Liver (tissue), 3 donors: Measurements from ENCODE around the gene COL23A1.

Experiments used
- FOXA1 ChIP-seq: IDR thresholded peaks from 2 replicates; pipeline ENCODE4 v1.6.1; 2016; ENCODE audit warnings: antibody characterized with exemption
- GABPA ChIP-seq, 2 donors: IDR thresholded peaks in 1 of 2; conservative IDR thresholded peaks in 1 of 2; 2 replicates each; pipeline ENCODE4 v1.6.1; 2016; ENCODE audit warnings: antibody characterized with exemption in 2 of 2, mild to moderate bottlenecking in 1 of 2, moderate library complexity in 1 of 2
- JUND ChIP-seq, 2 donors: IDR thresholded peaks; 2 replicates each; pipeline ENCODE4 v1.6.1; 2016; ENCODE audit warnings: antibody characterized with exemption in 2 of 2
- NR2F2 ChIP-seq: IDR thresholded peaks from 2 replicates; pipeline ENCODE4 v1.6.1; 2016; ENCODE audit warnings: antibody characterized with exemption
- RAD21 ChIP-seq, 2 donors: IDR thresholded peaks; 2 replicates each; pipeline ENCODE4 v1.6.1; 2016; ENCODE audit warnings: antibody characterized with exemption in 2 of 2, mild to moderate bottlenecking in 2 of 2
- SP1 ChIP-seq: IDR thresholded peaks from 2 replicates; pipeline ENCODE4 v1.6.1; 2018; ENCODE audit warnings: antibody characterized with exemption, mild to moderate bottlenecking
- TAF1 ChIP-seq: conservative IDR thresholded peaks from 2 replicates; pipeline ENCODE4 v1.6.1; 2016; ENCODE audit warnings: antibody characterized with exemption, mild to moderate bottlenecking
- YY1 ChIP-seq: IDR thresholded peaks from 2 replicates; pipeline ENCODE4 v1.6.1; 2016; ENCODE audit warnings: antibody characterized with exemption, mild to moderate bottlenecking
- TF ChIP-seq, protein P1 (sequence below): fragments of 150-350 bp; IDR thresholded peaks from 2 replicates; pipeline ENCODE4 v1.5.1; 2017; ENCODE audit warnings: improper control_type of control experiment, low read depth, low read length; ENCODE audit not compliant: missing input control
- TF ChIP-seq, protein P2 (sequence below): IDR thresholded peaks from 2 replicates; pipeline ENCODE4 v1.6.1; 2016; ENCODE audit warnings: antibody characterized with exemption
- TF ChIP-seq, protein P3 (sequence below): IDR thresholded peaks from 2 replicates; pipeline ENCODE4 v1.6.1; 2016; ENCODE audit warnings: antibody characterized with exemption, mild to moderate bottlenecking
- TF ChIP-seq, protein P4 (sequence below): IDR thresholded peaks from 2 replicates; pipeline ENCODE4 v1.6.1; 2016; ENCODE audit warnings: antibody characterized with exemption
- donor health status: healthy.
- donor health status: healthy.

DNA sequence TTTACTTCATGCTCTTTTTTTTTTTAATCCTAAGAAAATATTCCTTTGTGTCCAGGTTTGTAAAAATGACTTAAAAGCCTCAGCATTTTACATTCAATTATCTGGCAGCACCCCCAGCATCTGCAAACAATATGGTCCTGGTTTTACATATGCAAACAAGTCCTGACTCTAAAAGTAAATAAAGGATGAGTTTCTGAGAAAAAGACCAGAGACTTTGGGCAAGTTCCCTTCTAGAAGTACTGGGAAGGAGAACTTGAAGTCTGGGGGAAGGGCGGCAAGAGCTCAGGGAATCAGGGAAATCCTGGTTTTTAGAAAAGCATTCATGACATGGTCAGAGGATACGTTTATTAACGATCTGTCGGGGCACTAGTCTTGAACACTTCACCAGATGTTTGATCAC lies 25.8 kb downstream of the COL23A1 start:
- TF ChIP-seq TAF1 (no peak), NR2F2 (no peak), FOXA1 (no peak), JUND (IDR thresholded peaks at IDR 0.05) (no peak), YY1 (no peak), RAD21 (IDR thresholded peaks at IDR 0.05) (no peak), GABPA (IDR thresholded peaks at IDR 0.05 in 1 of 2, conservative IDR thresholded peaks at IDR 0.05 in 1 of 2) (no peak), SP1 (no peak)
- TF ChIP-seq, protein P1, sequence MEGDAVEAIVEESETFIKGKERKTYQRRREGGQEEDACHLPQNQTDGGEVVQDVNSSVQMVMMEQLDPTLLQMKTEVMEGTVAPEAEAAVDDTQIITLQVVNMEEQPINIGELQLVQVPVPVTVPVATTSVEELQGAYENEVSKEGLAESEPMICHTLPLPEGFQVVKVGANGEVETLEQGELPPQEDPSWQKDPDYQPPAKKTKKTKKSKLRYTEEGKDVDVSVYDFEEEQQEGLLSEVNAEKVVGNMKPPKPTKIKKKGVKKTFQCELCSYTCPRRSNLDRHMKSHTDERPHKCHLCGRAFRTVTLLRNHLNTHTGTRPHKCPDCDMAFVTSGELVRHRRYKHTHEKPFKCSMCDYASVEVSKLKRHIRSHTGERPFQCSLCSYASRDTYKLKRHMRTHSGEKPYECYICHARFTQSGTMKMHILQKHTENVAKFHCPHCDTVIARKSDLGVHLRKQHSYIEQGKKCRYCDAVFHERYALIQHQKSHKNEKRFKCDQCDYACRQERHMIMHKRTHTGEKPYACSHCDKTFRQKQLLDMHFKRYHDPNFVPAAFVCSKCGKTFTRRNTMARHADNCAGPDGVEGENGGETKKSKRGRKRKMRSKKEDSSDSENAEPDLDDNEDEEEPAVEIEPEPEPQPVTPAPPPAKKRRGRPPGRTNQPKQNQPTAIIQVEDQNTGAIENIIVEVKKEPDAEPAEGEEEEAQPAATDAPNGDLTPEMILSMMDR = no peak
- TF ChIP-seq, protein P2, sequence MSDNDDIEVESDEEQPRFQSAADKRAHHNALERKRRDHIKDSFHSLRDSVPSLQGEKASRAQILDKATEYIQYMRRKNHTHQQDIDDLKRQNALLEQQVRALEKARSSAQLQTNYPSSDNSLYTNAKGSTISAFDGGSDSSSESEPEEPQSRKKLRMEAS = no peak
- TF ChIP-seq, protein P3, sequence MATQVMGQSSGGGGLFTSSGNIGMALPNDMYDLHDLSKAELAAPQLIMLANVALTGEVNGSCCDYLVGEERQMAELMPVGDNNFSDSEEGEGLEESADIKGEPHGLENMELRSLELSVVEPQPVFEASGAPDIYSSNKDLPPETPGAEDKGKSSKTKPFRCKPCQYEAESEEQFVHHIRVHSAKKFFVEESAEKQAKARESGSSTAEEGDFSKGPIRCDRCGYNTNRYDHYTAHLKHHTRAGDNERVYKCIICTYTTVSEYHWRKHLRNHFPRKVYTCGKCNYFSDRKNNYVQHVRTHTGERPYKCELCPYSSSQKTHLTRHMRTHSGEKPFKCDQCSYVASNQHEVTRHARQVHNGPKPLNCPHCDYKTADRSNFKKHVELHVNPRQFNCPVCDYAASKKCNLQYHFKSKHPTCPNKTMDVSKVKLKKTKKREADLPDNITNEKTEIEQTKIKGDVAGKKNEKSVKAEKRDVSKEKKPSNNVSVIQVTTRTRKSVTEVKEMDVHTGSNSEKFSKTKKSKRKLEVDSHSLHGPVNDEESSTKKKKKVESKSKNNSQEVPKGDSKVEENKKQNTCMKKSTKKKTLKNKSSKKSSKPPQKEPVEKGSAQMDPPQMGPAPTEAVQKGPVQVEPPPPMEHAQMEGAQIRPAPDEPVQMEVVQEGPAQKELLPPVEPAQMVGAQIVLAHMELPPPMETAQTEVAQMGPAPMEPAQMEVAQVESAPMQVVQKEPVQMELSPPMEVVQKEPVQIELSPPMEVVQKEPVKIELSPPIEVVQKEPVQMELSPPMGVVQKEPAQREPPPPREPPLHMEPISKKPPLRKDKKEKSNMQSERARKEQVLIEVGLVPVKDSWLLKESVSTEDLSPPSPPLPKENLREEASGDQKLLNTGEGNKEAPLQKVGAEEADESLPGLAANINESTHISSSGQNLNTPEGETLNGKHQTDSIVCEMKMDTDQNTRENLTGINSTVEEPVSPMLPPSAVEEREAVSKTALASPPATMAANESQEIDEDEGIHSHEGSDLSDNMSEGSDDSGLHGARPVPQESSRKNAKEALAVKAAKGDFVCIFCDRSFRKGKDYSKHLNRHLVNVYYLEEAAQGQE = no peak
- TF ChIP-seq, protein P4, sequence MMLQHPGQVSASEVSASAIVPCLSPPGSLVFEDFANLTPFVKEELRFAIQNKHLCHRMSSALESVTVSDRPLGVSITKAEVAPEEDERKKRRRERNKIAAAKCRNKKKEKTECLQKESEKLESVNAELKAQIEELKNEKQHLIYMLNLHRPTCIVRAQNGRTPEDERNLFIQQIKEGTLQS = no peak
